Stimulated activated naive CD4-positive, alpha-beta T cell treated with Interleukin-2 at 50 U/mL for 16 hours (primary cell): ENCODE data around the gene ERCC8.
"Not testable (repeated sequence)": the region's sequence is repeated elsewhere in the genome, so short reads cannot be mapped to it uniquely, and the experiment has no call there.

ENCODE experiments used
- DNase-seq: peaks from one replicate; lab custom pipeline; 2025; lab: John Stamatoyannopoulos, UW

Gene ERCC8, protein sequence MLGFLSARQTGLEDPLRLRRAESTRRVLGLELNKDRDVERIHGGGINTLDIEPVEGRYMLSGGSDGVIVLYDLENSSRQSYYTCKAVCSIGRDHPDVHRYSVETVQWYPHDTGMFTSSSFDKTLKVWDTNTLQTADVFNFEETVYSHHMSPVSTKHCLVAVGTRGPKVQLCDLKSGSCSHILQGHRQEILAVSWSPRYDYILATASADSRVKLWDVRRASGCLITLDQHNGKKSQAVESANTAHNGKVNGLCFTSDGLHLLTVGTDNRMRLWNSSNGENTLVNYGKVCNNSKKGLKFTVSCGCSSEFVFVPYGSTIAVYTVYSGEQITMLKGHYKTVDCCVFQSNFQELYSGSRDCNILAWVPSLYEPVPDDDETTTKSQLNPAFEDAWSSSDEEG

DNA sequence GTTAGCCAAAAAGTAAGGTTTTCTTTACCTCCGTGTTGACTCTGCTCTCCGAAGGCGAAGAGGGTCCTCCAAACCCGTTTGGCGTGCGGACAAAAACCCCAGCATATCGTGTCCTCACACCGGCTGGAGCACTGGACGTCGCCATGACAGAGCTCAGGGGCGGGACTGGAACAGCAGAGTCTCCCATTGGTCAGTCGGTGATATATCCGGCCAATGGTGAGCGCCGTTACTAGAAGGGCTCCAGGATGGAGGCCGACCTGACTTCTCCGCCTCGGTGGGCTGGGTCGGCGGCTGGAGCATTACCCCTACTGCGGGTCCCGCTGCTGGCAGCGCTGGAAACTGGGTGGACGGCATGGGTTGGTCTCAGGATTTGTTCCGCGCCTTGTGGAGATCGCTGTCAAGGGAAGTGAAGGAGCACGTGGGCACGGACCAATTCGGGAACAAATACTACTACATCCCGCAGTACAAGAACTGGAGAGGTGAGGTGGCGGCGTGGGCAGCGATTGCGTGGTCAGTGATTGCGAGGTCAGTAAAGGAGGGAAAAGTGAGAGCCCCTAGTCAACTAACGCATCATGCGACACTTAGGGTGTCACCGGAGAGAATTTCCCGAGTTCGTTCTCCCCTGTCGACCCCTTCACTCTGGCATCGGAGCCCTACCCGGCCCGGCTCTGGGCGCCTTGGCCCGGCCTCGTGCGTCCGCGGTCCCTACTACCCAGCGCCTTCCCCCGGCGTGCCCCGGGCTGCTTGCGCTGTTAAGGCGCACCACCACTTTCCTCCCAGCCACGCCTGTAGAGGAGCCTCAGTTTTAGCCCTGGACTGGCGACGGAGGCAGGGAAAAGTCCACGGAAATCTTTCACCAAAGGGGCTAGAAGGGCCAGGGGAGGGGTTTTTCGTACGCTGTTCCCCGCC, at the start of gene ERCC8, which contains the start of gene NDUFAF2:
ERCC8 (minus strand) TSS at position 167 of the 909 bp plus-strand sequence; CDS start at position 105, 62 bp downstream.
NDUFAF2 (plus strand) TSS at position 302 of the 909 bp plus-strand sequence; CDS start at position 353, 51 bp downstream.
- peak; percentile 85 for DNase-seq

DNA sequence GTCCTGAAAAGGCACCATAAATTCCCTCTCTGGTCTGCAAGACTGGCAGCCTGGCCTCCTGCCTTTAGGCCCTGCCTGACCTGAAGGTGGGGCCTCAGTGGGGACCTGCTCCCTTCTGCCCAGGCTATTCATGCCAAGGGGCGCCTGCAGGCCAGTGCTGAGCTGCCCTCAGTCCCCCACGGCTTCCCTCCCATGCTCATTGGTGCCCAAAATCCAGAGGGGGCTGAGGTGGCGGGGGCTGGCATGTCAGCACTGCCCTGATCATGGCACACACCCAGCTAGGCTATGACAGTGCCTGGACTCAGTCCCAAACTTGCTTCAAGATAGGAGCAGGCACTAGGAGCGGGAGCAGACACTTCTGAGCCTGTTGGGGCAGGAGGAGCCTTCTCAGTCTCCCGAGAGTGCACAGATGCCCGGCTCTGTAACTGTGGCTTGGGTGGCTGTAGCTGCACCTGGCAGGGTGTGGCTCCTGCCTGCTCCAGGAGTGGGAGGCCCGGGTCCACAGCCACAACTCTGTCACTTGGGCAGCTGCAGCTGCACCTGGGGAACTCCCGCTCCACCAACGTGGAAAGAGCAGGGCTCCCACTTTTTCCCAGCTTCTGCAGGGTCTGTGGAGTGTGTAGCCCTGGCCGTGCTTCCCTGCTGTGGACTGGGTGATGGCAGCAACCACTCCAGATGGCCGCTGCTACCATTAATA, 49.2 kb upstream of the ERCC8 start:
- DNase-seq, result no peak

DNA sequence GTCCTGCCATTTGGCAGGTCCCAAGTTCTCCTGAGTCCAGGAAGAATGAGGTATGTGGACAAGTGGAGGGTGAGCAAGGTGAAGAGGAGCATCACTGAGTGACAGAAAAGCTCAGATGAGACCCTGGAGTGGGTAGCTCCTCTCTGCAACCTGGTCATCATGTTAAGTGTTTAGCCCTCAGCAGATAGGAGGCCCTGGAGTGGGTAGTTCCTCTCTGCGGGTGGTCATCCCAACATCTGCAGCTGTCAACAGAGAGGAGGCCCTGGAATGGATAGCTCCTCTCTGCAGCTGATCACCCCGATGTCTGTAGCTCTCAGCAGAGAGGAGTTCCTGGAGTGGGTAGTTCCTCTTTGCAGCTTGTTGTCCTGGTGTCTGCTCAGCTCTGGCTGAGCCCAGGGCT, 48.6 kb upstream of the ERCC8 start:
- no peak for DNase-seq

DNA sequence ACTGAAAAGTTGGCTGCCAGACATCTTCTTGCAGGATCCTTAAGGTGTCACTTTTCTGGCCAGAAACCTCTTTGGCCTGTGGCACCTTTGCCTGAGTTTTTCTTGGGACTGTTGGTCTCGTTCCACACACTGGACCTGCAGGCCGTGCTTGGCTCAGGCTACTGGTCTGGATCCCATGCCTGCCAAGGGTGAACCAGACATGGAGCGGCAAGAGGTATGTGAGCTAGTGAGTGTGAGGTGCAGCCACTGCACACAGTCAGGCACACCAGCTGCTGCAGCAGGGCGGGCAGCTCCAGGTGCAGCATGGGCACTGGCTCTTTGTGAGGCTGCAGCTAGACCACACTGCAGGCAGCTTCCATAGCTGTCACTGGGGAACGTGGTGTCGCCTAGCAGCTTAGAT, 48.0 kb upstream of the ERCC8 start:
- no peak for DNase-seq

DNA sequence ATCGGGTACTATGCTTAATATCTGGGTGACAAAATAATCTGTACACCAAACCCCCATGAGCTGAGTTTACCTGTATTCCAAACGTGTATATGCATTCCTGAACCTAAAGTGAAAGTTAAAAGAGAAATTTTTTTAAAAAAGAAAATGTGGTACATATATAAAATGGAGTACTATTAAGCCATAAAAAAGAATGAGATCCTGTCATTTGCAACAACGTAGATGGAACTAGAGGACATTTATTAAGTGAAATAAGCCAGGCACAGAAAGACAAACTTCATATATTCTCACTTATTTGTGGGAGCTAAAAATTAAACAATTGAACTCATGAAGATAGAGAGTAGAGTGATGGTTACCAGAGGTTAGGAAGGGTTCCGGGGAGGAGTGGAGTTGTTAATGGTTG, 44.9 kb upstream of the ERCC8 start:
- DNase-seq, result no peak

DNA sequence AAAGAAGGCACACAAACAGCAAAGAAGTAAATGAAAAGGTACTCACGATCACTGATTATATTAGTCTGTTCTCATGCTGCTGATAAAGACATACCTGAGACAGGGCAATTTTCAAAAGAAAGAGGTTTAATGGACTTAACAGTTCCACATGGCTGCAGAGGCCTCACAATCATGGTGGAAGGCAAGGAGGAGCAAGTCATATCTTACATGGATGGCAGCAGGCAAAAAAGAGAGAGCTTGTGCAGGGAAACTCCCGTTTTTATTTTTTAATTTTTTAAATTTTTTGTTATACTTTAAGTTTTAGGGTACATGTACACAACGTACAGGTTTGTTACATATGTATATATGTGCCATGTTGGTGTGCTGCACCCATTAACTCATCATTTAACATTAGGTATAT, 37.3 kb upstream of the ERCC8 start:
- DNase-seq, result not testable (repeated sequence)

DNA sequence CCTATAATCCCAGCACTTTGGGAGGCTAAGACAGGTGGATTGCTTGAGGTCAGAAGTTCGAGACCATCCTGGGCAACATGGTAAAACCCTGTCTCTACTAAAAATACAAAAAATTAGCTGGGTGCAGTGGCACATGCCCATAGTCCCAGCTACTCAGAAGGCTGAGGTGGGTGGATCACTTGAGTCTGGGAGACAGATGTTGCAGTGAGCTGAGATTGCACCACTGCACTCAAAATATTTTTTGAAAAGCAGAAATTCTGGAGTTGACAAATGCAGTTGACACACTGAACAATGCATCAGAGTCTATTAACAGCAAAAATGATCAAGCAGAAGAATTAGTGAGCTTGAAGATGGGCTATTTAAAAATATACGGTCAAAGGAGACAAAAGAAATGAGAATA, 35.6 kb upstream of the ERCC8 start:
- no peak for DNase-seq

DNA sequence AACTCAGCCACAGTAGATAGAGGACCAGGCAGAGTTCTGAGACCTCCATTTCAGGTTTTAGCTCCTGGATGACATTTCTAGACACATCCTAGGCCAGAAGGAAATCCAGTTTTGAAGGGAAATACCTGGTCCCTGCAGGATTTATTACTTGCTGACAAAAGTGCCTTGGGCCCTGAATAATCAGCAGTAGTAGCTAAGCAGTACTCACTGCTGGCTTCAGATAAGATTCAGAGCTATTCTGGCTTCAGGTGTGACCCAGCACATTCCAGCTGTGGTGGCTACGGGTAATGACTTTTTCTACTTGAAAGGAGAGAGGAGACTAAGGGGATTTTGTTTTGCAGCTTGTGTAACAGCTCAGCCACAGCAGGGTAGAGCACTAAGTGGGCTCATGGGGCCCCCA, 34.1 kb upstream of the ERCC8 start:
- DNase-seq, result no peak

DNA sequence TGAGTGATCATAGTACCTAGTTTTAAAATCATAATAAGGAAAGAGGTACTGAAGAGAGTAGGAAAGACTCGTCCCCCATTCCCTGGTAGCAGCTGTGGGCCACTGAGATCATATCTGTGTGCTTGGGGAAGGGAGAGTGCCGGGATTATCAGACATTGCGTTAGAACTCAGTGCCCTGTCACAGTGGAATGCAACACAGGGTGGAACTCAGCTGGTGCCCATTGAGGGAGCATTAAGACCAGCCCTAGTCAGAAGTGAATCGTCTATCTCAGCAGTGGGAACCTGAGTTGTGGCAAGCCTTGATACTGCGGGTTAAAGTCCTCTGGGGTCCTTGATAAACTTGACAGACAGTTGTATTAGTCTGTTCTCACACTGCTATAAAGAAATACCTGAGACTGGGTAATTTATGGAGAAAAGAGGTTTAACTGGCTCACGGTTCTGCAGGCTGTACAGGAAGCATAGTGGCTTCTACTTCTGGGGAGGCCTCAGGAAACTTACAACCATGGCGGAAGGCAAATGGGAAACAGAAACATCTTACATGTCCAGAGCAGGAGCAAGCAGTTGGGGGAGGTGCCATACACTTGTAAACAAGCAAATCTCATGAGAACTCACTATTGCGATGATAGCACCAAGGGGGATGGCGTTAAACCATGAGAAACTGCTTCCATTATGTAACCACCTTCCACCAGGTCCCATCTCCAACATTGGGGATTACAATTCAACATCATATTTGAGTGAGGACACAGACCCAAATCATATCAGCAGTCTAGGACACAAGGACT, 33.3 kb upstream of the ERCC8 start:
- DNase-seq, result no peak

DNA sequence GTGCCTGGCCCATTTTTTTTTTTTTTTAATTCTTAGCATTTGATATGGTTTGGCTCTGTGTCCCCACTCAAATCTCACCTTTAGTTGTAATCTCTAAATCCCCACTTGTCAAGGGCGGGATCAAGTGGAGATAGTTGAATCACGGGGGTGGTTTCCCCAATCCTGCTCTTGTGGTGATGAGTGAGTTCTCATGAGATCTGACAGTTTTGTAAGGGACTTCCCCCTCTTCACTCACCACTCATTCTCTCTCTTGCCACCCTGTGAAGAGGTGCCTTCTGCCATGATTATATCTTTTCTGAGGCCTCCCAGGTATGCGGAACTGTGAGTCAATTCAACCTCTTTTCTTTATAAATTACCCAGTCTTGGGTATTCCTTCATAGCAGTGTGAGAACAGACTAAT, 27.4 kb upstream of the ERCC8 start:
- peak; percentile 47 for DNase-seq

DNA sequence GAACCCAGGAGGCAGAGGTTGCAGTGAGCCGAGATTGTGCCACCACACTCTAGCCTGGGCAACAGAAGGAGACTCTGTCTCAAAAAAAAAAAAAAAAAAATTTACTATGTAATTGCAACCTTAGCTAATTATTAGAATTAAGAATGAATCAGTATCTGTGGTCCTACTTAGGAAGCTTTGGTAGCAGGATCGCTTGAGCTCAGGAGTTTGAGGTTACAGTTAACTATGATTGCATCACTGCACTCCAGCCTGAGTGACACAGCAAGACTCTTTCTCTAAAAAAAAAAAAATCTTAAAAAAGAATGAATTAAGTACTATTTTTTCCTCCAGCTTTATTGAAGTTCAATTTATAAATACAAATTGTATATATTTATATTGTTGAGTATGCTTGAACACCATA, 16.8 kb upstream of the ERCC8 start:
- no peak for DNase-seq

DNA sequence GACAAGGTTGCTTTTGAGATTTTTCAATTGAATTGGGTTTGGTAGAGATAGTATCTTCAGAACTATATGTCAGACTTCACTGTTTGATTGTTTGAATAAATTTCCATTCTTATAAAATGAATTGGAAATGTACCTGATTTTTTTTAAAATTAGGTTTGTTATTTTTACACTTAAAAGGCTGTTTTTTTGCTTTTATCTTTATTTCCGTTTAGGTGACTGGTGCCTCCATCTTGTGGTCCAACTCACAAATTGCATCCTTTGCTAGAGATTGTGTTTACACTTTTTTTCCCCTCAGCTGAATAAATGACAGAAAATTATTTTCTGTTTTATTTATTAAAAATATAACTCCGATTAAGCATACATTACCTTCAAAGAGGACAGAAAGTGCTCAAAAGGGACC, 15.7 kb upstream of the ERCC8 start:
- no peak for DNase-seq

DNA sequence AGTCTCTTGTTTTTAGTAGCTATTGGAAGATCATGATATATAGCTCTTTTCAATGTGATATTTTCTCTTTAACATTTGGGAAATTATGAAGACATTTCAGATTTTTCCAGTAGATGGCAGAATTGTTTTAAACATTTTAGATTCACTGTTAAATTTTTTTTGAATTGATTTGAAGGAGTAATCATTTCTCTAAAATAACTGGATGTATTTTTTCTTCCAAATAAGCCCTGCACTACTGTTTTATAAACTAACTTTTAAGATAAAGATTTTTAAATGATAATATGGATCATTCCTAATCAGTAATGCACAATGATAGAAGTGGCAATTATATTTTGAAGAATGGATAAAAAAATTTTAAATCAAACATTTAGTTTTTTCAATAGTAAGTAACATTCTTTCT, 14.3 kb upstream of the ERCC8 start:
- no peak for DNase-seq

DNA sequence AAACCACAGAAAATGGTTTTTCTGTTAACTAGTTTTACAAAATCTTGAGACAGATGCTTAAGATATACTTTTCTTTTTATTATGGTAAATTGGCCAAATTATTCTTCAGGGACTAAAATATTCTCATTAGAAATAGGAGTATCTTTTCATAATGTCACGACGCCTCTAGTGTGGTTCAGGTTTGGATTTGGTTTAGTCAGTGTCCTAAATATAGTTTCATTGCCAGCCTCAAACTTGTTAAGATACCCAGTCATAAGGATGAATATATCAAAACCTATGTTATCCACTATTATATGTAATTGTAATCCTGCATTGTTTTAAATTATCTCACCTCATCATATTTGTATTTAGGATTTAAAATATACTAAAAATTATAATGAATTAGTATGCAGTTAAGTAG, 13.8 kb upstream of the ERCC8 start:
- DNase-seq, result no peak

DNA sequence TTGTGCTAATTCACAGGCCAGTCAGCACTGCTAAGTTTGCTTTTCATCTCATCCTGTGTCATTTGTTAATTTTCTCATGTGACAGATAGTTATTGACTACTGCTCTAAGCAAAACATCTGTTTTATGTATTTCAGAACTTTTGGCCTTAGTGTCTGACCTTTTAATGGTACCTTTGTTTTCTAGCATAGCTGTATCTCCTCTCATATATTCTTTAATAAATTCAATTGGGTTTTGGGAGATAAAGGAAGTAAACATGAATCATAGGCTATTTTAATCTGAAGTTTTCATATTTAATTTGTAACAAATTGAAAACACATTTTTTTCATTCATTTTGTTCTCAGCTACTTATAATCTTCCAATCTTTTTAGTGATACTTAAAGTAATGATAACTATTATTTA, 13.2 kb upstream of the ERCC8 start:
- DNase-seq, result no peak

DNA sequence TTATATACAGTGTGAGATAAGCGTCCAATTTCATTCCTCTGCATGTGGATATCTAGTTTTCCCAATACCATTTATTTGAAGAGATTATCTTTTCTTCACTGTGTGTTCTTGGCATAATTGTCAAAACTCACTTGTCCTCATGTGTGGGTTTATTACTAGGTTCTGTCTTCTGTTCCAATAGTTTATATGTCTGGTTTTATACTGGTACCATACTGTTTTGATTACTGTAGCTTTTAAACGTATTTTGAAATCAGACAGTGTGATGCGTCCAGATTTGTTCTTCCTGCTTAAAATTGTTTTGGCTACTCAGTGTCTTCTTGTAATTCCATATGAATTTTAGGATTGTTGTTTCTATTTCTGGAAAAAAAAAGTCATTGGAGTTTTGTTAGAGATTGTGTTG, 10.4 kb upstream of the ERCC8 start:
- DNase-seq, result no peak

DNA sequence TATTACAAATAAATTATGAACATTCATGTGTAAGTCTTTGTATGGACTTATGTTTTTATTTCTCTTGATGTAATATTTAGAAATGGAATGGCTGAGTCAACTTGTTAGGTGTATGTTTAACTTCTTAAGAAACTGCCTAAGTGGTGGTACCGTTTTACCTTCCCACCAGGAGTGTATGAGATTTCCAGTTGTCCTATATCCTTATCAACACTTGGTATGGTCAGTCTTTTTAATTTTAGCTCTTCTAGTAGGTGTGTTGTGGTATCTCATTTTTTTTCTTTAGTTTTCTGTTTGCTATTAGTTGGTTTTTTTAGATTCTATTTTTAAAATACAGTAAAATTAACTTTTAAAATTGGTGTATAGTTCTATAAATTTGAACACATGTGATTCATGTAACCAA, 3.9 kb upstream of the ERCC8 start:
- DNase-seq, result no peak

DNA sequence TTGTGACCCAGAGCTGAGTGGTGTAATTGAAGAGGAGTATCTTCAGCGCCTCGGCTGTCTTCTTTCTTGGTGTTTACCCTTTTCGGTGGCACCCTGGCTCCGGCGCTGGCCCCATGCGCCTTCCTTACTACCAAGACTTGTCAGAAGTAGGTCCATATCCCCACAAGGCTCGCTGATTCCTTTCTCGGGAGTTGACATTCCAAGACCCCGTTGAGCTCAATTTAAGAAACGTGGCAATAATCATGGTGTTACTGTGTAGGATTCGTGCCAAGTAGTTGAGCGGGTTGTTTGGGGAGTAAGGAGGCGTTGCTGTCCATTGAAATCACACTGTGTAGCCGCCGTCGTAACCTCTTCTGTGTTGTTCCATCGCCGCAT, 930 bp upstream of the ERCC8 start:
- no peak for DNase-seq

DNA sequence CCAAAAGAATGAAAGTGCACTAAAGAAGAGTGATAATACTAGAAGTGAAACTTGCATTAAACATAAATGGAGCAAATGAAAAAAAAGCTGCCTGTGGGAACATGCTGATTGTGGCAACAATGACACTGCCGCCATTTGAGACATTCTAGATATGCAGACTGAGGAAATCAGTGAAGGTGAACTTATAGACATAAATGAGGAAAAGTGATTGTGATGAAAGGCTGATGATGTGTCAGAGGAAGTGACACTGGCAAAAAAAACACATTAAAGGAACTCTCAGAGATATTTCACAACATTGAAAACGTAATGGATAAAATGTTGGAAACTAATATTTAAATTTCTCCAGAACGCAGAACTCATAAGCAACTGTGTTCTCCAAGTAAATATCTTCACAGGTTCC, 1.2 kb downstream of the ERCC8 start:
- DNase-seq, result no peak

DNA sequence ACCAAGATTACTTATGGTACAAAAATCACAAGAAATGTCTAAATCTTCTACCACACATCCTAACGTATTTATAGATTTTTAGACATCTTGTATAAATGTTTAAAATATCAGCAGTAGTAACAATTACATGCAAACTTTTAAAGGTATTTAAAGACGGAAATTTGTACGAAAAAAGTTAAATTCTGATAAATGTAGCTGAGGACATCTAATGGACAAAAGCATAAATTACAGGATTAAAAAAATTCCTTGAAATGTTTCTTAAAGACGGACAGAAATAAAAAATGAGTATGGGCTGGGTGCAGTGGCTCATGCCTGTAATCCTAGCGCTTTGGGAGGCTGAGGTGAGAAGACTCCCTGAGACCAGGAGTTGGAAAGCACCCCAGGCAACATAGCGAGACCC, 15.8 kb downstream of the ERCC8 start:
- DNase-seq, result no peak

DNA sequence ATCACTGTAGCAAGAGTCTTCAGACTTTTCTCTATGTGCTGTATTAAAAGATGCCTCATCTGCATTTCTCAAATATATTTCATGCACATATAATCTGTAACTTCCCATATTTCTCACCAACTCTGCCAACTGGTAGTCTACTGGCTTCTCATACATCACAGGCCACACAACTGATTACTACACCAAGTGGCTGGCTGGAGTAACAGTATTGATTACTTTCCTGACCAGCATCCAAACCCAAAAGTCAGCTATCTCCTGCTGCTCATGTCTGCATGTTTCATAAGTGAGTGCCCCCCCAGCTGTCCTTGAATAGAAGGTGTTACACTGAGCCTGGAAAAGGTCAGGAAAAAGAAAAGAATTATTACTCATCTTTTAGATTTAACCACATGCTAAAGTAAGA, 17.4 kb downstream of the ERCC8 start:
- no peak for DNase-seq

DNA sequence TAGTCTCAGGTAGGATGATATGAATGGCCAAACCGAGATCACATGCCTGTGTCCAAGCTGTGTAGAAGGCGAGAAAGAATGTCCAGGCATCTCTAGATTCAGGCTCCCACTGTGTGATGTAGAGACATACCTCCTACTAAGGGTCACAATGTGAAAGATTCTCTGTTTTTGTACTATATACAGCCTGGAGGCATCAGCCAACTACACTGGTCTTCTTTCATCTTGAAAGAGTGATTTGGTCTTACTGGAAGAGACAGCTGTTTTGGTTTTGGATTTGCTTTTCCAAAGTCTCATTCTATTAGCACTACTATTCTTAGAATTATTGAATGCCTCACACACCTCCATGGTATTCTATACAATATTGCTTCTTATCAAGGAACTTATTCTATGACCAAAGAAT, 26.4 kb downstream of the ERCC8 start:
- no peak for DNase-seq
